Ramos (cell line): ENCODE results near the gene PRRG2.

Source experiments
- in situ Hi-C: fragments of 300-500 bp; cut with MboI; formaldehyde crosslinking; loops from one replicate; pipeline ENCODE4 v1.14.3; 2022; ENCODE audit warnings: low sequenced_read_pairs; ENCODE audit not compliant: unreplicated experiment

Gene PRRG2

GRCh38 chr19:49581007-49581508 is at the start of gene PRRG2:
PRRG2 (plus strand) TSS chr19:49581316; CDS start chr19:49583220, 1,904 bp downstream.
- in situ Hi-C loops: no loop called here

- in situ Hi-C loops: no loop called here
Measured at GRCh38 chr19:49533551-49534488, 47.3 kb upstream of the PRRG2 start.

GRCh38 chr19:49534632-49535385 is 46.3 kb upstream of the PRRG2 start:
- in situ Hi-C loops: no loop called here

- in situ Hi-C loops: no loop called here
Measured at GRCh38 chr19:49536921-49537462, 44.1 kb upstream of the PRRG2 start.

GRCh38 chr19:49538643-49539042 is 42.5 kb upstream of the PRRG2 start:
- in situ Hi-C loops: no loop called here

GRCh38 chr19:49539192-49539952 is 41.7 kb upstream of the PRRG2 start:
- in situ Hi-C loops: no loop called here

- in situ Hi-C loops: loop anchor here (5.0 kb wide), 1 partner anchor 35 kb away; no protein-coding TSS in a partner anchor
Measured at GRCh38 chr19:49541914-49542313, 39.2 kb upstream of the PRRG2 start.

GRCh38 chr19:49542446-49542845 is 38.7 kb upstream of the PRRG2 start:
- in situ Hi-C loops: loop anchor here (5.0 kb wide), 1 partner anchor 35 kb away; no protein-coding TSS in a partner anchor

- in situ Hi-C loops: loop anchor here (5.0 kb wide), 1 partner anchor 36 kb away; no protein-coding TSS in a partner anchor
Measured at GRCh38 chr19:49543032-49543431, 38.1 kb upstream of the PRRG2 start.

GRCh38 chr19:49544154-49544553 is 37.0 kb upstream of the PRRG2 start:
- in situ Hi-C loops: loop anchor here (5.0 kb wide), 1 partner anchor 37 kb away; no protein-coding TSS in a partner anchor

GRCh38 chr19:49546825-49547565 is 34.1 kb upstream of the PRRG2 start:
- in situ Hi-C loops: no loop called here

GRCh38 chr19:49549045-49549444 is 32.1 kb upstream of the PRRG2 start:
- in situ Hi-C loops: no loop called here

- in situ Hi-C loops: no loop called here
Measured at GRCh38 chr19:49551531-49551930, 29.6 kb upstream of the PRRG2 start.

GRCh38 chr19:49552749-49553148 is 28.4 kb upstream of the PRRG2 start:
- in situ Hi-C loops: no loop called here

- in situ Hi-C loops: no loop called here
Measured at GRCh38 chr19:49553451-49554271, 27.5 kb upstream of the PRRG2 start.

- in situ Hi-C loops: no loop called here
Measured at GRCh38 chr19:49554701-49555181, 26.4 kb upstream of the PRRG2 start.

- in situ Hi-C loops: no loop called here
Measured at GRCh38 chr19:49555600-49556411, 25.3 kb upstream of the PRRG2 start.
